PFSK-1 (cell line): ENCODE results near the gene NDUFC2.

Experiments used
- POLR2AphosphoS5 ChIP-seq: IDR thresholded peaks from 2 replicates; pipeline ENCODE4 v1.6.1; 2012; ENCODE audit warnings: low read depth, mild to moderate bottlenecking, control low read depth, low read length, moderate library complexity
- SIN3A ChIP-seq: IDR thresholded peaks from 2 replicates; pipeline ENCODE4 v1.6.1; 2012; ENCODE audit warnings: mild to moderate bottlenecking, low read length, moderate library complexity, borderline replicate concordance; ENCODE audit not compliant: insufficient read depth
- TAF1 ChIP-seq: IDR thresholded peaks from 2 replicates; pipeline ENCODE4 v1.6.1; 2012; ENCODE audit warnings: low read length, control low read depth, borderline replicate concordance; ENCODE audit not compliant: insufficient read depth

DNA sequence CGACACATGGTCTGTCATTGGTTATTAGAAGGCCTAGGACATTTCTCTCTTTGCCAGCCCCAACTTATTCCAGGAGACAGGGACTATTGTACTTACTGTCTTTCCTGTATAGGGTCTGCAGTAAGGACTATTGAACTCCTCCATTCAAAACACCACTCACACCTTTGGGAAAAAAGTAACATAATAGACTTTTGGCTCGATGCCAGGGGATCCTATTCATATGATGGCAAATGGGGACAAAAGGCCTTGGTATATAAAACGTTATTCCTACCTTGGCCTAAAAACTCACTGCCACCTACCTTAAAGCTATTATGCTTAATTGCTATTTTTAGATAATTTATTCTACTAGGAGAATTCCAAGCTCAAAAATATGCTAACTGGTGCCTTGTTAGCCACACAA, 6.3 kb upstream of the NDUFC2 start:
- TF ChIP-seq SIN3A, result no peak
- TF ChIP-seq TAF1, result no peak
- TF ChIP-seq POLR2AphosphoS5, result no peak
